Heart left ventricle (tissue), 13 donors: Measurements from ENCODE around the gene PHF14.

Source experiments
- POLR2A ChIP-seq, 2 donors: fragments of 450-650 bp; IDR thresholded peaks; one replicate each; pipeline ENCODE4 v1.6.1; 2017; ENCODE audit warnings: antibody characterized with exemption in 2 of 2, mild to moderate bottlenecking in 2 of 2, moderate library complexity in 2 of 2
- TF ChIP-seq, protein P1 (sequence below), 12 donors: fragments of 200-600 bp; sonication (generic) in 4 of 12; IDR thresholded peaks; one replicate each; pipeline versions ENCODE4 v1.5.0 to v1.8.0; 2018 to 2022; ENCODE audit warnings: antibody characterized with exemption in 12 of 12, mild to moderate bottlenecking in 5 of 12
- donor health status: ischemic (EF 13 %, LVEDD 7.1; RV severe dilation, severe dysfunction).
- donor health status: DM: no; HTN: yes; CAD: no.
- donor health status: DM: no; HTN: no; CAD: no.
- donor health status: ischemic (EF 25% LVEDD 6.9; RV normal size, moderate dysfunction).
- donor health status: ischemic (EF 25% LVEDD 5.7; RV mildly dilated, moderate dysfunction).
- donor health status: ischemic (EF 35%, LVEDD 5.7; RV mildly dilated, moderate dysfunction).
- donor health status: nonischemic (EF 11% LVEDD 7.7; RV severe dilation, severe dysfunction).
- donor health status: DM: yes; HTN: yes; CAD: no.
- donor health status: PGD.
- donor health status: ischemic (EF 29% LVEDD 5.4; RV normal size, mild dysfunction).
- donor health status: nonischemic (EF 23%, LVEDD 6.1; RV moderate dilation, normal function).

DNA sequence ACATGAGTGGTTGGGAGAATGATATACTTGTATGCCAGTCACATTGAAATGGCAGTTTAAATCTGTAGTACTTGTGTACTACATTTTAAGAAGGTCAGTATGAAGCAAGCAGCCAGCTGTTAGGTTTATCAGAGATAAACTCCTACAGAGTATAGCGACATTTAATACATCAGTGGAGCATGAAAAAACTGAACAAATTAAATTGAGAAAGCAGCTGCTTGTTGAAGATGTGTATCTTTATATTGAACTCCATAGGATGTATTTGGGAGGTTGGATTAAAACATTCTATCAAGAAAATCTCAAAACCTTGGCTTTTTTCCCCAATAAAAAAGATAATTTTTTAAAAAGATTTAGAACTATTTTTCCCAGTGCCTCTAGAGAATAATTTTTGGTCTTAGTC lies 47.8 kb downstream of the PHF14 start:
- TF ChIP-seq, protein P1, sequence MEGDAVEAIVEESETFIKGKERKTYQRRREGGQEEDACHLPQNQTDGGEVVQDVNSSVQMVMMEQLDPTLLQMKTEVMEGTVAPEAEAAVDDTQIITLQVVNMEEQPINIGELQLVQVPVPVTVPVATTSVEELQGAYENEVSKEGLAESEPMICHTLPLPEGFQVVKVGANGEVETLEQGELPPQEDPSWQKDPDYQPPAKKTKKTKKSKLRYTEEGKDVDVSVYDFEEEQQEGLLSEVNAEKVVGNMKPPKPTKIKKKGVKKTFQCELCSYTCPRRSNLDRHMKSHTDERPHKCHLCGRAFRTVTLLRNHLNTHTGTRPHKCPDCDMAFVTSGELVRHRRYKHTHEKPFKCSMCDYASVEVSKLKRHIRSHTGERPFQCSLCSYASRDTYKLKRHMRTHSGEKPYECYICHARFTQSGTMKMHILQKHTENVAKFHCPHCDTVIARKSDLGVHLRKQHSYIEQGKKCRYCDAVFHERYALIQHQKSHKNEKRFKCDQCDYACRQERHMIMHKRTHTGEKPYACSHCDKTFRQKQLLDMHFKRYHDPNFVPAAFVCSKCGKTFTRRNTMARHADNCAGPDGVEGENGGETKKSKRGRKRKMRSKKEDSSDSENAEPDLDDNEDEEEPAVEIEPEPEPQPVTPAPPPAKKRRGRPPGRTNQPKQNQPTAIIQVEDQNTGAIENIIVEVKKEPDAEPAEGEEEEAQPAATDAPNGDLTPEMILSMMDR (IDR thresholded peaks at IDR 0.05) = no peak
- TF ChIP-seq POLR2A (IDR thresholded peaks at IDR 0.05) = no peak
